H1 (cell line): Measurements from ENCODE around the gene USP17L12. TPM values are rescaled to one million over a fixed set of nuclear protein-coding genes. Genes with fewer than 3 reads are reported as not detected.
"Not testable (repeated sequence)": the region's sequence is repeated elsewhere in the genome, so short reads cannot be mapped to it uniquely, and the experiment has no call there.

Experiments
- CTCF ChIA-PET: fragments of 300-600 bp; sonication (Branson Sonifier 250); formaldehyde crosslinking; loops from one replicate; lab custom pipeline; 2021; ENCODE audit not compliant: partially characterized antibody; lab: Charles Lee
- POLR2A ChIA-PET: fragments of 300-600 bp; sonication (Branson Sonifier 250); formaldehyde crosslinking; loops from one replicate; lab custom pipeline; 2021; ENCODE audit warnings: inconsistent platforms; ENCODE audit not compliant: partially characterized antibody; lab: Charles Lee
- DNase-seq, 2 experiments: peaks; one replicate each; pipeline versions ENCODE4 v3.0.0 to v3.0.0-alpha.2; 2010 to 2022; ENCODE audit warnings: low spot score in 2 of 2, low read depth in 1 of 2, mixed read lengths in 1 of 2
- FAIRE-seq: peaks from 2 replicates; lab custom pipeline; 2011; peaks lifted over from hg19 to GRCh38; lab: Jason Lieb, UNC
- H2AFZ ChIP-seq: 2 replicates; pipeline ENCODE4 v1.8.1; 2012; ENCODE audit warnings: low read length, inconsistent platforms
- H2AK5ac ChIP-seq: 2 replicates; pipeline ENCODE4 v1.6.1; 2013; ENCODE audit warnings: low read depth, low read length
- H2BK120ac ChIP-seq: replicated peaks from 2 replicates; pipeline ENCODE3; 2013; ENCODE audit warnings: low read depth, low read length, inconsistent platforms
- H2BK12ac ChIP-seq: 2 replicates; pipeline ENCODE4 v1.6.1; 2013; ENCODE audit warnings: low read depth, low read length
- H2BK15ac ChIP-seq: 2 replicates; pipeline ENCODE4 v1.6.1; 2013; ENCODE audit warnings: low read length
- H2BK20ac ChIP-seq: 2 replicates; pipeline ENCODE4 v1.6.1; 2013; ENCODE audit warnings: low read length
- H2BK5ac ChIP-seq: 2 replicates; pipeline ENCODE4 v1.6.1; 2013; ENCODE audit warnings: low read depth, low read length
- H3K14ac ChIP-seq: 2 replicates; pipeline ENCODE4 v1.6.1; 2013; ENCODE audit warnings: inconsistent platforms; ENCODE audit not compliant: insufficient read length
- H3K18ac ChIP-seq: 2 replicates; pipeline ENCODE4 v1.6.1; 2013; ENCODE audit warnings: low read length; ENCODE audit errors: extremely low read depth
- H3K23ac ChIP-seq: 2 replicates; pipeline ENCODE4 v1.6.1; 2013; ENCODE audit warnings: inconsistent platforms; ENCODE audit not compliant: insufficient read length
- H3K23me2 ChIP-seq: 2 replicates; pipeline ENCODE4 v1.6.1; 2013; ENCODE audit warnings: low read depth, low read length
- H3K27ac ChIP-seq: 2 replicates; pipeline ENCODE4 v1.6.1; 2011; ENCODE audit warnings: low read depth, low read length, inconsistent platforms
- H3K27me3 ChIP-seq, 4 experiments: replicated peaks in 1 of 4; 1 replicate in 1 of 4; 2 replicates in 3 of 4; pipeline versions ENCODE4 v1.6.1 to v1.8.1; 2011 to 2013; ENCODE audit warnings: low read length in 3 of 4, mild to moderate bottlenecking in 3 of 4, inconsistent platforms in 2 of 4, mixed read lengths in 2 of 4, moderate library complexity in 1 of 4; ENCODE audit not compliant: control insufficient read depth in 3 of 4, insufficient read depth in 3 of 4; ENCODE audit errors: extremely low read depth in 1 of 4
- H3K36me3 ChIP-seq, 4 experiments: 2 replicates each; pipeline versions ENCODE4 v1.6.1 to v1.8.1; 2011 to 2013; ENCODE audit warnings: mild to moderate bottlenecking in 4 of 4, low read length in 3 of 4, moderate library complexity in 2 of 4, control low read depth in 1 of 4, inconsistent platforms in 1 of 4; ENCODE audit not compliant: insufficient read depth in 4 of 4, control insufficient read depth in 2 of 4
- H3K4ac ChIP-seq: replicated peaks from 2 replicates; pipeline ENCODE3; 2013; ENCODE audit warnings: low read length, low read depth, mixed read lengths, inconsistent platforms; ENCODE audit not compliant: insufficient read length
- H3K4me1 ChIP-seq, 4 experiments: replicated peaks in 1 of 4; 1 replicate in 1 of 4; 2 replicates in 3 of 4; pipeline versions ENCODE4 v1.6.1 to v1.8.1; 2011 to 2013; ENCODE audit warnings: low read length in 3 of 4, inconsistent platforms in 2 of 4, mixed read lengths in 1 of 4; ENCODE audit not compliant: insufficient read depth in 4 of 4, control insufficient read depth in 3 of 4
- H3K4me2 ChIP-seq, 2 experiments: 2 replicates each; pipeline versions ENCODE4 v1.6.1 to v1.8.1; 2011 to 2013; ENCODE audit warnings: low read depth in 2 of 2, low read length in 2 of 2, control low read depth in 1 of 2, inconsistent platforms in 1 of 2, mild to moderate bottlenecking in 1 of 2; ENCODE audit not compliant: insufficient read depth in 1 of 2
- H3K4me3 ChIP-seq, 4 experiments: fragments of 200-600, 300-600 bp in 1 of 4; sonication (generic), shearing (Covaris generic), sonication (Bioruptor Twin) in 1 of 4; 2 replicates each; pipeline versions ENCODE4 v1.5.1 to v1.8.1; 2011 to 2016; ENCODE audit warnings: low read length in 4 of 4, low read depth in 3 of 4, control low read depth in 2 of 4, inconsistent platforms in 2 of 4, mild to moderate bottlenecking in 2 of 4, mixed read lengths in 1 of 4, moderate library complexity in 1 of 4; ENCODE audit not compliant: insufficient read depth in 2 of 4; ENCODE audit errors: extremely low read depth in 1 of 4
- H3K56ac ChIP-seq: replicated peaks from 2 replicates; pipeline ENCODE3; 2013; ENCODE audit warnings: low read depth, mild to moderate bottlenecking, mixed read lengths, low read length, inconsistent platforms; ENCODE audit not compliant: insufficient read length
- H3K79me1 ChIP-seq: 2 replicates; pipeline ENCODE4 v1.6.1; 2013; ENCODE audit warnings: low read depth, low read length, control low read depth
- H3K79me2 ChIP-seq, 2 experiments: 2 replicates each; pipeline versions ENCODE4 v1.6.1 to v1.8.1; 2012 to 2013; ENCODE audit warnings: low read length in 2 of 2, mild to moderate bottlenecking in 2 of 2, inconsistent platforms in 1 of 2; ENCODE audit not compliant: insufficient read depth in 2 of 2, control insufficient read depth in 1 of 2
- H3K9ac ChIP-seq, 4 experiments: replicated peaks in 1 of 4; 1 replicate in 1 of 4; 2 replicates in 3 of 4; pipeline versions ENCODE4 v1.6.1 to v1.8.1; 2011 to 2013; ENCODE audit warnings: low read depth in 3 of 4, low read length in 3 of 4, control low read depth in 2 of 4, mild to moderate bottlenecking in 2 of 4, moderate library complexity in 2 of 4, inconsistent platforms in 1 of 4; ENCODE audit errors: extremely low read depth in 1 of 4
- H3K9me3 ChIP-seq, 2 experiments: 2 replicates each; pipeline versions ENCODE4 v1.6.1 to v1.8.1; 2012 to 2013; ENCODE audit warnings: mild to moderate bottlenecking in 2 of 2, moderate library complexity in 2 of 2, control low read depth in 1 of 2, inconsistent platforms in 1 of 2, low read depth in 1 of 2, low read length in 1 of 2, mixed read lengths in 1 of 2; ENCODE audit not compliant: insufficient read depth in 2 of 2
- H4K20me1 ChIP-seq, 2 experiments: replicated peaks in 1 of 2; 2 replicates each; pipeline versions ENCODE3 to v1.8.1; 2011 to 2013; ENCODE audit warnings: inconsistent platforms in 2 of 2, low read length in 2 of 2, mild to moderate bottlenecking in 1 of 2; ENCODE audit not compliant: insufficient read depth in 2 of 2, control insufficient read depth in 1 of 2
- H4K5ac ChIP-seq: 2 replicates; pipeline ENCODE4 v1.6.1; 2013; ENCODE audit warnings: low read length, low read depth, mixed read lengths, inconsistent platforms; ENCODE audit not compliant: insufficient read length
- H4K8ac ChIP-seq: 2 replicates; pipeline ENCODE4 v1.8.0; 2013; ENCODE audit warnings: mild to moderate bottlenecking, moderate library complexity, low read length, inconsistent platforms; ENCODE audit not compliant: insufficient read depth; ENCODE audit errors: extremely low read depth
- H4K91ac ChIP-seq: replicated peaks from 2 replicates; pipeline ENCODE3; 2013; ENCODE audit warnings: low read length, mixed read lengths, inconsistent platforms; ENCODE audit not compliant: insufficient read length
- WGBS, 2 experiments: shearing (Covaris generic) in 1 of 2; methylation state at CpG; one replicate each; pipeline versions ENCODE4 v1.1.6 to v1.1.7; 2013 to 2015; ENCODE audit warnings: low lambda C conversion rate in 2 of 2, mixed read lengths in 2 of 2, inconsistent platforms in 1 of 2, low coverage in 1 of 2, missing lambda C conversion rate in 1 of 2; ENCODE audit not compliant: insufficient replicate concordance in 2 of 2, insufficient coverage in 1 of 2, insufficient read length in 1 of 2; ENCODE audit errors: extremely low coverage in 1 of 2, missing lambda C conversion rate in 1 of 2; 5-methylcytosine and 5-hydroxymethylcytosine counted together
- polyA plus RNA-seq, 7 experiments: library from polyadenylated mRNA; depleted of rRNA in 3 of 7; stranded (reverse) in 5 of 7; unstranded in 2 of 7; fragments of >200 nt in 5 of 7; fragments of 200-250 nt in 2 of 7; gene quantifications; 1 replicate in 5 of 7; 2 replicates in 1 of 7; 4 replicates in 1 of 7; pipeline versions ENCODE4 v1.2.1 to v1.2.3, GENCODE V29; 2011 to 2013; ENCODE audit warnings: missing spikeins in 2 of 7, mixed read lengths in 2 of 7
- total RNA-seq: library from RNA; stranded (reverse); fragmentation: NEBNext Ultra II Directional; extraction: Animal tissue kit (Norgen Biotek cat#: 25700); gene quantifications from 2 replicates; pipeline ENCODE4 v1.2.1, GENCODE V29; 2021

USP17L12 gene
- total and polyA plus RNA-seq, 2 of the 8 experiments (the other 6 are each of a cell fraction or from before 2014, with no cell fraction given) = not detected

DNA sequence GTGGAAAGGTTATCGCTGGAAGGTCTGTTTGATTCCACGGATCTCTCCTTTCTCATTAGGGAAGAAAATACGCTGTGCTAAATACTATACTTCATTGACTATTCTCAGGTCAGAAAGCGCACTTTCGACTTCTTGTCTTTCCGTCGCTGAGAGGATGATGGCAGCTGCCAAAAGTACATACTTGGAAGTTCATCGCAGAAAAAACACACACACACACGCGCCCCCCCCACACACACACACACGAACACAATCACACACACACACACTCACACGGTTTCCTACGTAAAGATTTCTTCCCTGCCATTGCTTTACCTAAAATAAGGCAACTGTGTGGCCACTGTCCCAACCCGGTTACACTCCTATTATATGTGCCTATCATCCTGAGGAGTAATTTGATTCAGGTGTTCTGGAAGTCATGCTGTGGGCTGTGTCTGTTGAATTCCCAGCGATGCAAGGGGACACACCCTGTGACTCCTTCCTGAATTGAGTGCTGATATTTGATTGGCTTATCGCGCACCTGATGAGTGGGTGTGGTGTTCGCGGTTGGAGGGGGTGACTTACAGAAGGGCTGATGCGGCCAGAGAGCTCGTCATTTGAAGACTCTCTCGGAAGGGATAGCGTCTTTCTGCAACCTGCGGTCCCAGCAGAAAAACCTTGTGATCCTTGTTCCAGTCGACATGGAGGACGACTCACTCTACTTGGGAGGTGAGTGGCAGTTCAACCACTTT is 28.2 kb downstream of the USP17L12 start, which contains the start of gene USP17L18:
USP17L18 (plus strand) TSS at position 678 of the 728 bp plus-strand sequence; CDS start at position 678, 0 bp downstream.
- DNase-seq, H2AK5ac ChIP-seq, H3K14ac ChIP-seq, H3K27me3 ChIP-seq, H4K5ac ChIP-seq, FAIRE-seq, H2BK15ac ChIP-seq, H3K9ac ChIP-seq, H3K56ac ChIP-seq, H4K8ac ChIP-seq, H3K4ac ChIP-seq, H3K27ac ChIP-seq, H3K79me1 ChIP-seq, H3K4me3 ChIP-seq, H3K23me2 ChIP-seq, H3K4me2 ChIP-seq, H3K4me1 ChIP-seq, H4K91ac ChIP-seq, H3K23ac ChIP-seq, H2BK20ac ChIP-seq, POLR2A ChIA-PET, H2BK12ac ChIP-seq, H2AFZ ChIP-seq, H3K9me3 ChIP-seq, H3K18ac ChIP-seq, H3K79me2 ChIP-seq, CTCF ChIA-PET, H2BK120ac ChIP-seq, H4K20me1 ChIP-seq, H2BK5ac ChIP-seq, H3K36me3 ChIP-seq: not testable (repeated sequence)
- WGBS, 2 experiments = 93% methylated on average over 22 of the region's 26 CpGs; no CpG with 5 or more reads in 1 of the 2 experiments

DNA sequence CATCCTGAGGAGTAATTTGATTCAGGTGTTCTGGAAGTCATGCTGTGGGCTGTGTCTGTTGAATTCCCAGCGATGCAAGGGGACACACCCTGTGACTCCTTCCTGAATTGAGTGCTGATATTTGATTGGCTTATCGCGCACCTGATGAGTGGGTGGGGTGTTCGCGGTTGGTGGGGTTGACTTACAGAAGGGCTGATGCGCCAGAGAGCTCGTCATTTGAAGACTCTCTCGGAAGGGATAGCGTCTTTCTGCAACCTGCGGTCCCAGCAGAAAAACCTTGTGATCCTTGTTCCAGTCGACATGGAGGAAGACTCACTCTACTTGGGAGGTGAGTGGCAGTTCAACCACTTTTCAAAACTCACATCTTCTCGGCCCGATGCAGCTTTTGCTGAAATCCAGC is 33.1 kb downstream of the USP17L12 start, which contains the start of gene USP17L19:
USP17L19 (plus strand) TSS at position 301 of the 400 bp plus-strand sequence; CDS start at position 301, 0 bp downstream.
- H3K4me2 ChIP-seq, H3K9ac ChIP-seq, H3K27me3 ChIP-seq, H4K5ac ChIP-seq, H3K18ac ChIP-seq, H2AK5ac ChIP-seq, H4K20me1 ChIP-seq, H2AFZ ChIP-seq, H3K23me2 ChIP-seq, H2BK15ac ChIP-seq, H3K4me1 ChIP-seq, CTCF ChIA-PET, H3K9me3 ChIP-seq, FAIRE-seq, H2BK12ac ChIP-seq, H2BK120ac ChIP-seq, H3K36me3 ChIP-seq, H2BK5ac ChIP-seq, H3K14ac ChIP-seq, POLR2A ChIA-PET, DNase-seq, H4K8ac ChIP-seq, H3K23ac ChIP-seq, H3K4ac ChIP-seq, H3K4me3 ChIP-seq, H3K27ac ChIP-seq, H3K79me1 ChIP-seq, H3K56ac ChIP-seq, H3K79me2 ChIP-seq, H2BK20ac ChIP-seq, H4K91ac ChIP-seq: not testable (repeated sequence)
- WGBS, 2 experiments = no CpG with 5 or more reads among the region's 13 CpGs
